WTC11 (cell line): Measurements from ENCODE around the gene OR2V2. TPM values are rescaled to one million over a fixed set of nuclear protein-coding genes. Genes with fewer than 3 reads are reported as not detected.

ENCODE experiments used
- ATAC-seq: fragments of 200-7000 bp; cut with Tn5 transposase; 2 replicates; pipeline ENCODE4 v1.10.0; 2021; ENCODE audit warnings: mild to moderate bottlenecking, moderate library complexity
- CTCF ChIA-PET: fragments of 300-600 bp; sonication (Branson Sonifier 250); formaldehyde crosslinking; loops from one replicate; lab custom pipeline; 2021; ENCODE audit warnings: antibody characterized with exemption; lab: Charles Lee
- POLR2A ChIA-PET: fragments of 350-600 bp; sonication (Branson Sonifier 250); formaldehyde crosslinking; loops from one replicate; lab custom pipeline; 2021; ENCODE audit warnings: antibody characterized with exemption; lab: Charles Lee
- DNase-seq: peaks from one replicate; pipeline ENCODE4 v3.0.0; 2021; ENCODE audit warnings: low spot score
- H3K27ac Mint-ChIP-seq: 2 replicates; pipeline ENCODE4 v1.8.0; 2021; ENCODE audit warnings: mixed read lengths
- H3K27me3 Mint-ChIP-seq: 2 replicates; pipeline ENCODE4 v1.8.0; 2021; ENCODE audit warnings: low read depth, mild to moderate bottlenecking, moderate library complexity, mixed read lengths
- H3K36me3 Mint-ChIP-seq: 2 replicates; pipeline ENCODE4 v1.8.0; 2021; ENCODE audit warnings: mixed read lengths
- H3K4me1 Mint-ChIP-seq: 2 replicates; pipeline ENCODE4 v1.8.0; 2022; ENCODE audit warnings: mixed read lengths
- H3K4me3 Mint-ChIP-seq: 2 replicates; pipeline ENCODE4 v1.8.0; 2021; ENCODE audit warnings: mild to moderate bottlenecking, moderate library complexity, mixed read lengths
- H3K9me3 Mint-ChIP-seq: 2 replicates; pipeline ENCODE4 v1.8.0; 2021; ENCODE audit warnings: mixed read lengths
- AFF4 ChIP-seq: sonication (generic); formaldehyde crosslinking; IDR thresholded peaks from 2 replicates; pipeline ENCODE4 v1.8.1; 2023; ENCODE audit warnings: mild to moderate bottlenecking, missing genetic modification reagents, borderline replicate concordance
- ARID4B ChIP-seq: sonication (generic); formaldehyde crosslinking; IDR thresholded peaks from 2 replicates; pipeline ENCODE4 v1.8.0; 2023; ENCODE audit warnings: missing genetic modification reagents, mild to moderate bottlenecking, borderline replicate concordance
- ATF1 ChIP-seq: sonication (generic); formaldehyde crosslinking; IDR thresholded peaks from 2 replicates; pipeline ENCODE4 v1.8.1; 2023; ENCODE audit warnings: mild to moderate bottlenecking, moderate library complexity, missing genetic modification reagents
- E2F5 ChIP-seq: sonication (generic); formaldehyde crosslinking; IDR thresholded peaks from 2 replicates; pipeline ENCODE4 v1.8.1; 2022; ENCODE audit warnings: mild to moderate bottlenecking, moderate library complexity, missing genetic modification reagents
- EMX1 ChIP-seq: fragments of 250-450 bp; sonication (Bioruptor Pico); IDR thresholded peaks from 2 replicates; pipeline ENCODE4 v1.8.0; 2021; ENCODE audit warnings: mild to moderate bottlenecking
- ETV6 ChIP-seq: sonication (generic); formaldehyde crosslinking; IDR thresholded peaks from 2 replicates; pipeline ENCODE4 v1.8.1; 2022; ENCODE audit warnings: mild to moderate bottlenecking, missing genetic modification reagents
- GABPB1 ChIP-seq: sonication (generic); formaldehyde crosslinking; IDR thresholded peaks from 2 replicates; pipeline ENCODE4 v1.8.1; 2023; ENCODE audit warnings: mild to moderate bottlenecking, missing genetic modification reagents
- HMGA2 ChIP-seq: fragments of 250-450 bp; sonication (Bioruptor Pico); IDR thresholded peaks from 2 replicates; pipeline ENCODE4 v1.4.0; 2021; ENCODE audit warnings: mild to moderate bottlenecking, moderate library complexity
- KAT7 ChIP-seq: sonication (generic); formaldehyde crosslinking; IDR thresholded peaks from 2 replicates; pipeline ENCODE4 v1.8.1; 2023; ENCODE audit warnings: missing genetic modification reagents, mild to moderate bottlenecking, borderline replicate concordance
- MLX ChIP-seq: sonication (generic); formaldehyde crosslinking; IDR thresholded peaks from 2 replicates; pipeline ENCODE4 v1.8.1; 2023; ENCODE audit warnings: mild to moderate bottlenecking, missing genetic modification reagents, moderate library complexity
- MYBL2 ChIP-seq: sonication (generic); formaldehyde crosslinking; IDR thresholded peaks from 2 replicates; pipeline ENCODE4 v1.8.1; 2023; ENCODE audit warnings: mild to moderate bottlenecking, moderate library complexity, missing genetic modification reagents
- NR1H2 ChIP-seq: sonication (generic); formaldehyde crosslinking; IDR thresholded peaks from 2 replicates; pipeline ENCODE4 v1.9.0; 2021; ENCODE audit warnings: mild to moderate bottlenecking, moderate library complexity, missing genetic modification reagents
- USF1 ChIP-seq: sonication (generic); formaldehyde crosslinking; IDR thresholded peaks from 2 replicates; pipeline ENCODE4 v1.8.0; 2022; ENCODE audit warnings: mild to moderate bottlenecking, missing genetic modification reagents
- ZBTB43 ChIP-seq: sonication (generic); formaldehyde crosslinking; IDR thresholded peaks from 2 replicates; pipeline ENCODE4 v1.8.1; 2023; ENCODE audit warnings: mild to moderate bottlenecking, missing genetic modification reagents
- ZNF263 ChIP-seq: sonication (generic); formaldehyde crosslinking; IDR thresholded peaks from 2 replicates; pipeline ENCODE4 v1.8.1; 2022; ENCODE audit warnings: low read depth, mild to moderate bottlenecking, moderate library complexity, missing genetic modification reagents
- ZNF317 ChIP-seq: sonication (generic); formaldehyde crosslinking; IDR thresholded peaks from 2 replicates; pipeline ENCODE4 v1.8.1; 2023; ENCODE audit warnings: low read depth, mild to moderate bottlenecking, moderate library complexity, missing genetic modification reagents, borderline replicate concordance
- ZNF416 ChIP-seq: fragments of 250-450 bp; sonication (Bioruptor Pico); IDR thresholded peaks from 2 replicates; pipeline ENCODE4 v1.9.0; 2021; ENCODE audit warnings: mild to moderate bottlenecking, inconsistent platforms
- total RNA-seq: library from RNA; stranded (reverse); gene quantifications from 3 replicates; pipeline ENCODE4 v1.2.3, GENCODE V29; 2021

The OR2V2 gene
- total RNA-seq, 1 experiment from 2014 or later = not detected

- no peak for TF ChIP-seq MYBL2 (CRISPR knock-in tag)
- no peak for TF ChIP-seq AFF4 (CRISPR knock-in tag)
- no peak for TF ChIP-seq USF1 (CRISPR knock-in tag)
- TF ChIP-seq GABPB1 (CRISPR knock-in tag) = no peak; the same call in 1 of the 2 replicates
- TF ChIP-seq E2F5 (CRISPR knock-in tag) = no peak
- no peak for TF ChIP-seq MLX (CRISPR knock-in tag)
- TF ChIP-seq ARID4B = no peak
- TF ChIP-seq ZNF317 = no peak
- TF ChIP-seq, all 79 proteins: peak for 0
- POLR2A ChIA-PET = interaction anchor here (0.6 to 1.4 kb wide), 3 partner anchors 12 to 53 kb away, joined by 3 to 11 read pairs (median 3); partner anchors contain the start of gene TRIM7
- no peak for ATAC-seq
- CTCF ChIA-PET = interaction anchor here (0.6 to 6.7 kb wide), 6 partner anchors 13 to 55 kb away, joined by 3 to 42 read pairs (median 3); partner anchors contain the start of gene TRIM7
- peak overlapping the region; percentile 97 for H3K4me3 Mint-ChIP-seq
- no peak for DNase-seq
- H3K27me3 Mint-ChIP-seq = peaks cover 36% of the 10 kb centered on the region
- H3K36me3 Mint-ChIP-seq = 0 out of 2 replicates have a peak, but pooled peaks cover 3% of the 10 kb centered on the region
- no peak overlapping the region for H3K27ac Mint-ChIP-seq
- peaks cover 19% of the 10 kb centered on the region for H3K4me1 Mint-ChIP-seq
- no peaks in the 10 kb centered on the region for H3K9me3 Mint-ChIP-seq
Observed at GRCh38 chr5:181192337-181193046, 45.1 kb downstream of the OR2V2 start.

GRCh38 chr5:181193656-181194055 is 46.3 kb downstream of the OR2V2 start:
- 0 out of 2 replicates have a peak, but pooled peaks cover 3% of the 10 kb centered on the region for H3K36me3 Mint-ChIP-seq
- H3K27ac Mint-ChIP-seq = no peak overlapping the region
- ChIA-PET CTCF (interaction anchor here (2.1 kb wide), 1 partner anchor 11 kb away, joined by 9 read pairs; the partner anchor contains the start of gene TRIM7), POLR2A (no interaction called here)
- H3K27me3 Mint-ChIP-seq = peaks cover 33% of the 10 kb centered on the region
- DNase-seq (no peak), ATAC-seq (no peak)
- H3K9me3 Mint-ChIP-seq = no peaks in the 10 kb centered on the region
- no peak for TF ChIP-seq MYBL2 (CRISPR knock-in tag)
- TF ChIP-seq ZNF263 = no peak
- no peak for TF ChIP-seq KAT7 (CRISPR knock-in tag)
- TF ChIP-seq USF1 (CRISPR knock-in tag) = no peak
- no peak for TF ChIP-seq EMX1 (CRISPR knock-in tag)
- TF ChIP-seq NR1H2 (CRISPR knock-in tag) = no peak
- TF ChIP-seq HMGA2 = no peak
- TF ChIP-seq ZBTB43 (CRISPR knock-in tag) = no peak
- TF ChIP-seq ATF1 = no peak
- no peak for TF ChIP-seq ZNF416
- no peak for TF ChIP-seq ETV6 (CRISPR knock-in tag)
- no peak overlapping the region for H3K4me3 Mint-ChIP-seq
- peaks cover 30% of the 10 kb centered on the region for H3K4me1 Mint-ChIP-seq
